ENCODE data around the gene MAPRE2.

GRCh38 chr18:35186291-35187034 is 145.2 kb downstream of the MAPRE2 start:
- TF ChIP-seq CTCF (IDR thresholded peaks at IDR 0.05; ENCODE audit: low read depth, low read length) = no peak
- TF ChIP-seq EZH2phosphoT487 (IDR thresholded peaks at IDR 0.05; ENCODE audit: low read depth) = no peak
